ENCODE data around the gene C1QTNF5.
"Not testable (repeated sequence)": the region's sequence is repeated elsewhere in the genome, so short reads cannot be mapped to it uniquely, and the experiment has no call there.

The C1QTNF5 gene, protein sequence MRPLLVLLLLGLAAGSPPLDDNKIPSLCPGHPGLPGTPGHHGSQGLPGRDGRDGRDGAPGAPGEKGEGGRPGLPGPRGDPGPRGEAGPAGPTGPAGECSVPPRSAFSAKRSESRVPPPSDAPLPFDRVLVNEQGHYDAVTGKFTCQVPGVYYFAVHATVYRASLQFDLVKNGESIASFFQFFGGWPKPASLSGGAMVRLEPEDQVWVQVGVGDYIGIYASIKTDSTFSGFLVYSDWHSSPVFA

DNA sequence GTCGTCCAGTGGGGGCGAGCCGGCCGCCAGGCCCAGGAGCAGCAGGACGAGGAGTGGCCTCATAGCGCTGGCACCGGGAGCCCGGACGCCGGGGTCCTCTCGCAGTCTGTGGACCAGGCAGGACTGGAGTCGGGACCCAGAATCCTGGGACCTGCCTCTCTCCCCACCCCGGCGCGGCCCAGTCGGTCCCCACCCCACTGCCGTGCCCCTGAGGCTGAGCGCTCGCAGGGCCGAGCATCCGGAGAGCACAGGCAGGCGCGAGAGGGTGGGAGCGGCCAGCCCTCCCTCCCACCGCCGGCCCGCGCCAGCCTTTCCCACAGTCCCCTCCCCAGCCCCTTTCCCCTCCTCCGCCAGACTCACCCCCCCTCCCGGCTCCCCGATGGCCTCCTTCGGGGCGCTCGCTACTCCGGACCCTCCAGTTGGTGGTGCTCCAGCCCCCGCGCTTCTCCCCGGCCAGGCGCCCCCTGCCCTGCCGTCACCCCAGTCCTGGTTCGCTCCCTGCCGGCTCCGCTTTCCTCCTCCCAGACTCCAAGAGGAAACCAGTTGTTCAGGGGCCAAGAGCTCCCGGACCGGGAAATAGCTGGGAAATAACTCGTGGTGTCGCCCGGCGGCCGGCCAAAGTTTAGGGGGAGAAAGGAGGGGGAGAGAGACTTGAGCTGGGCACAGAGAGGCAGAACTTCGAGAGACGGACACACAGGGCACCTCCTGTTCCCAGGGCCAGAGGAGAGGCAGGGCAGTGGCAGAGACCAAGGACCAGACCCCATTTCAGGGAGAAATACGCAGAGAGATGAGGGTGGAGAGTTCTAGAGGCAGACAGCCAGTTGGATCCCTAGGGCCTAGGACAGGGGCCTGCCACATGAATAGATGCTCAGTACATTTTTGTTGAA, at the start of gene C1QTNF5:
TSS of gene C1QTNF5 (minus strand) at position 549 of the 887 bp plus-strand sequence. CDS start at position 63, 486 bp downstream.
- no peak for DNase-seq

DNA sequence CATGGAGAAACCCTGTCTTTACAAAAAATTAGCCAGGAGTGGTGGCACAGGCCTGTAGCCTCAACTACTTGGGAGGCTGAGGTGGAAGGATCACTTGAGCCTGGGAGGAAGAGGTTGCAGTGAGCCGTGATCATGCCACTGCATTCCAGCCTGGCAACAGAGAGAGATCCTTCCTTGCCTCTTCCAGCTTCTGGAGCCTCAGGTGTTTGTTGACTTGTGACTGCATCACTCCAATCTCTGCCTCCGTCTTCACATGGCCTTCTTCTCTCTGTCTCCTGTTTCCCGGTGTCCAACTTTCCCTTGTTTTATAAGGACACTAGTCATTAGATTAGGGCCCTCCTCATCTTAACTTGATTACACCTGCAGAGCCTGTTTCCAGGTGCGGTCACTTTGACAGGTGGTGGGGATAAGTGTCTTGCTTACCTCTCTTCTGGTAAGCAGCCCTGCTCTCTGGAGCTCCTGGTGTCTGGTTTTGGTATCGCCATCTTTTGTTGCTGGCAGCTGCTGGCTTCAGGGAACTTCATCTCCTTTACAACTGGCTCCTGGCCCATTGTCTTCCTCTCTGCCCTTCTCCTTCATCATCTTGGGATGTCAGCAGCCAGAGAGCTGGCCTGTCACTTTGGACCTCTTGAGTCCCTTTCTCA, 49.0 kb upstream of the C1QTNF5 start:
- no peak for DNase-seq

DNA sequence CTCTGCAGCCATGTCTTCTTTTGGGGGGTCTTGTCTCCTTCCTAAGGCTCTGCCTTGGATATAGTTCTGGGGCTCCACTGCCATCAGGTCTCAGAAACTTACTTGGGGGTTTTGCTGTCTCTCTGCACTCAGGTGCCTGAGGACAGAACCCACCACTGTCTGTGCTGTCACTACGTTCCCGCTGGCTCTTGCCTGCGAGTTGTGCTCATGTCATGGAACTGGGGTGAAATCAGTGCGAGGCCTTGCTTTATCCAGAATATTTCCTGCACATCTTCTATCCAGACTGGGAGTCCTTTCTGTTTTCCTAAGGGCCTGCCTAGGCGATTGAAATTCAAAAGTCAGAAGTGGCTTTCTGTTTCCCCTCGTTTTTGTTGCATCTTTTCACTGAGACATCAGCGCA, 47.4 kb upstream of the C1QTNF5 start:
- DNase-seq: no peak

DNA sequence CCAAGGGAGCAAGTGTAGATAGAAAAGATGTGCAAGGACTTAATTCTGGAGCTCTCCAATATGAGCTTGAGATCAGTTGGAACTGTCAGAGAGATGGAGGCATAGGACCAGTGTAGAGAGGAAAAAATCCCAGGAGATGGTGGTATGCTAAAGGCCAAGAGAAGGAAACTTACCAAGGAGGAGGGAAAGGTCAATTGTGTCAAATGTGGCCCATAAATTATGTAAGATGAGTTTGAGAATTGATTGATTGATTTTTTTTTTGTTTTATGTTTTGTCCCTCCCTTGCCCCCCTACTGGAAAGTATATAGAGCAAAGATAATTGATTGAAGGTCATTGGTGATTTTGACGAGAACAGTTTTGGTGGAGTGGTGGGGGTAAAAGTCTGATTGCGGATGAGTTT, 43.6 kb upstream of the C1QTNF5 start:
- DNase-seq: no peak

DNA sequence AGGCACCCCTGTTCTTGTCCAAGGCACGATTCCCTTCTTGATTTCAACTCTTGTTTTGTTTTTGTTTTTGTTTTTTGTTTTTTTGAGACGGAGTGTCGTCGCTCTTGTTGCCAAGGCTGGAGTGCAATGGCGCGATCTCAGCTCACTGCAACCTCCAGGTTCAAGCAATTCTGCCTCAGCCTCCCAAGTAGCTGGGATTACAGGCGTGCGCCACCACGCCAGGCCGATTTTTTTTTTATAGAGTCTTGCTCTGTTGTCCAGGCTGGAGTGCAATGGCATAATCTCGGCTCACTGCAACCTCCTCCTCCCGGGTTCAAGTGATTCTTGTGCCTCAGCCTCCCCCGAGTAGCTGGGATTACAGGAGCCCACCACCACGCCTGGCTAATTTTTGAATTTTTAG, 41.8 kb upstream of the C1QTNF5 start:
- not testable (repeated sequence) for DNase-seq

DNA sequence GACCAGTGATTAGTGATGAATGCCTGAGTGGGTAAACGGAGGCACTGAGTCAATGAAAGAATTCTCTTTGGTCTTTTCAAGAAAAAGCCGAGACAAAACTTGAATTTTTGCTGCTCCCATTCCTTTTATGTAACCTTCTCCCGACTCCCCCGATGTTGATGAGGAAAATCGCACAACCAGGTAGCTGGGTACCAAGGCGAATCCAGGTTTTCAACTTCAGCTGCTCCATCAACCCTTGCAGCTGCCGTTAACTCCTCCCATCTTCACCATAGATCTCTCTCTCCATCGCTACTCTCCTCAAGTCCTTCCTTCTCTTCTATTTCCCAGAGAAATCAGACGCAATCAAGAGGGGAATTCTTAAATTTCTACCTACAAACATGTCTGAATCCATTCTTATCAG, 41.4 kb upstream of the C1QTNF5 start:
- DNase-seq: no peak

DNA sequence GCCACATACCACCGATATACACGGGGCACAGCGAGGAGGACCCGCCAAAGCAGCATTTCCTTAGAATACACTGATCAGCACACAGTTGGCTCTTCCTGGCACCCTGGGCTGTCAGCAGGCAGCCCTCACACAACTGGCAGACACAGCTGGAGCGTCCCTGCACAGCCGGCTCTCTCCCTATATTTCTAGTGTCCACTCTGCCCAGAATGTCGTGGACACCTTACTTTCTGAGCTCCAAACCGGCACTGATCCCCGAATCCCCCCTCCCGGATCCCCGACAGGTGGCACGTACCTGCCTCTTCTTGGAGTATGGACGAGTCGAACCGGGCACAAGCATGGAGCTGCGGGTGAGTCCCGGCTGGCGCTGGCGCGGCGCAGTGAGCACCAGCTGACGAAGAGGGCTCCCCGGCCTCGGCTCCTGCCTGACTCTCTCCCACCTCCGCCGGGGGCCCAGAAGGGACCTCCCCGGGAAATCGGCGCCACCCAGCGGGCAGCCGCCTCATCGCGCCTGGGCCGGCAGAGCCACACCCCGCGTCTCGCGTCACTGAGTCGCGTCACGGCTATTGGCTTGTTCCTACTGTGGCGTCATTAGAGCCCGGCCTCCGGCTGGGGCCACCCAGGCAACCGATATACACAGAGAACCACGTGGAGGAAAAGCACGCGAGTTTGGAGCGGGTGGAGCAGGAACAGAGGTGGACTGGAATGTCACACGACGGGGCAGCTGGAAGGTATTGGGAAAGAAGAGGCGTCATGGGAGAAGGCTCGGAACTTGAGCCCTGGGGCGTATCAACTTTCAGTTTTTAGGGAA, 40.7 kb upstream of the C1QTNF5 start, which contains the start of gene USP2:
TSS of gene USP2 (minus strand) at position 510 of the 808 bp plus-strand sequence. CDS start 8,210 bp downstream, outside the sequence.
- peak; percentile 93 for DNase-seq

DNA sequence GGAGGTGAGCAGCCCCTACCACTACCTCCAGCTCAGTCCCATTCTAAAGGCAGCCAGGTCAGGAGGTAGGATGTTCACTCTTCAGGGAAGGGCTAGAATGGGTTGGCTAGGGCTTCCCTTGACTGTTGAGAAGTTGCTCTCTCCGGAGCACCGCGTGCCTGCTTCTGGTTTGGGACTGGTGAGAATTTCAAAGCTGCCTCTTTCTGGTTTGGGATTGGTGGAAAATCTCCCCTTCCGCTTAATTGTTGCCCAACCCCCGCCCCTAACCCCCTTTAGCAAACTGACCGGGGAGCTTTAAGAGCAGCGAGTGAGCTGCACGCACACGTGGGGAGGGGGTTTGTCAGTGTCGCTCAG, 40.1 kb upstream of the C1QTNF5 start:
- no peak for DNase-seq

DNA sequence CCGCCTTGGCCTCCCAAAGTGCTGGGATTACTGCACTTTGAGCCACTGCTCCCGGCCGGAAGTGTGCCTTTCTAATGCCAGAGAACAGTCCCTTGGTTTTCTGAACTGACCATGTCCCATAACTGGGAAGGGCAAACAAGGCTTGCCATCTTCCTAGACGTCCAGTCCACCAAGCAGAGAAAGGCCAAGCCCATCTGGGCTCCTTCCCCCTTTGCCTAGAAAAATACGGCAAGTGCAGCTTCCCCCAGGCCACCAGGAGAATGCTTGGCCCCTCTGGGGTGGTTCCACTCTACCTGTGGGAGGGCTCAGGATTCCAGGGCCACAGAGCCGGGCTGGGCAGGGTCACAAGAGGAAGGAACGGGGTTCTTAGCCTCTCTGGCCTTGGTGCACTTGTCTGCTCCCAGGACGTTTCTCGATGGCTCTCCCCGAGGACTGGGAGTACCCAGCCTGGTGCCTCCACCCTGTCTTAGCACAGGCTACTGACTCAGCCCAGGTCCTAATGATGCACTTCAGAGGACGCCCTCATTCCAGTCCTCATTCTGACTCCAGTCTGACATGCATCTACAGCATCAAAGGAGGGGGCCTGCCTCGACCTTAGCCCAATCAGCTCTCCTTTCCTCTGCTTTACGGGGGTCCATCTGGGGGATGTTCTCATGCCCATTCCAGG, 39.6 kb upstream of the C1QTNF5 start:
- no peak for DNase-seq

DNA sequence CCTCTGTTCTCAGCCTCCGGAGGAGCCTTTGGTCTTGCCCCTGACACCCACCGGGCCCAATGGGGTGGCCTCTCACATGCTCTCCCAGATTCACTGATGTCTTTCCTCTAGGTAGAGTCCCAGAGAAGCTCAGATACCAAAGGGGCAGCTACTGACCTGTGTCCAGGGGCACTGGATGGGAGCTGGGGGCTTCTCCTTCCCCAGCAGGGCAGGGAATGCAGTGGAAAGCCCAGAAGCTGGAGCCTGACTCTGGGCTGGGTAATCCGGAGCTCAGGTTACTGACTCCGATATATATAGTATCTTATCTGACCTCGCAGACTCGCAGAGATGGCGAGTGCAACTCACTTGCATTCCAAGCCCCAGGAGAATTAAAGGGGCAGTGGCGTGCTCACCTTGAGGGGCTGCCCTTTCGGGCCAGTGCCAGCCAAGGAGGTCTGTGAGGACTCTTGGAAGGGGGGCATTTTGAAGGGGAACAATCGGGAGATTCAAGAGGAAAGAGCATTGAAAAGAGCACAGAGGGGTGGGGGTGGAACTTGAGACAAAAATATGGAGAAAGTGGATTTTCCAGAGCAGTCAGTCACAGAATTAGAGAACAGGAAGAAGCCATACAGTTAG, 38.3 kb upstream of the C1QTNF5 start:
- DNase-seq: no peak

DNA sequence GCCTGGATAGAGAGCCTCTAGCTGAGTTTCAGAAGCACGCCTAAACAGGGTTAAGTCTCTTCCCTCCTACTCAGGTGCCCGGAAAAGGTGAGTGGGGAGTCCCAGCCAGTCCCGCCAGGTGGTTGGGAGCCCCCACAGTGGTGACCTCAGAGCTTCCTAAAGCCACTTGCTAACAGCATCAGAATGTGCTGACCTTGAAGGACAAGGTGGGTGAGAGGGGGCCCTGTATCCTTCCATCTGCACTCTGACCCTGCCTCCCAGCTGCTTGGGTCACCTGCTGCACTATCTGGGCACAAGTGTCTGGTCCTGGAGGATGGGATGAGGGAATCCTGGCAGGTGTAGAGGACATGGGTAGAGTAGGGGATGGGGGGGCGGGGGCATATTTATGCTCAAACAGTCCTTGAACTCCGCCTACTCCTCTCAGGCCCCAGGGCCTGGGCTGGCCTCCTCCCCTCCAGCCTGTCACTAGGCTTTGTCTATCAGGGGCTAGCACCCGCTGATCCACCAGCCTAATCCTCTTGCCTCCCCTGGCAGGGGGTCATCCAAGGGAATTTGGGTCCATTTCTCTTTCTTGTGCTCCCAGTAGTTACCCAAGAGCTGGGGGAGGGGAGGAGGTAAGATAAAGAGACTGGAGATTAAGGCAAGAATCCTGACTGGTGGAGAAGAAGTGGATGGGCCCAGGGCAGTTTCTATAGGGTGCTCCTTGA, 37.4 kb upstream of the C1QTNF5 start:
- DNase-seq: no peak

DNA sequence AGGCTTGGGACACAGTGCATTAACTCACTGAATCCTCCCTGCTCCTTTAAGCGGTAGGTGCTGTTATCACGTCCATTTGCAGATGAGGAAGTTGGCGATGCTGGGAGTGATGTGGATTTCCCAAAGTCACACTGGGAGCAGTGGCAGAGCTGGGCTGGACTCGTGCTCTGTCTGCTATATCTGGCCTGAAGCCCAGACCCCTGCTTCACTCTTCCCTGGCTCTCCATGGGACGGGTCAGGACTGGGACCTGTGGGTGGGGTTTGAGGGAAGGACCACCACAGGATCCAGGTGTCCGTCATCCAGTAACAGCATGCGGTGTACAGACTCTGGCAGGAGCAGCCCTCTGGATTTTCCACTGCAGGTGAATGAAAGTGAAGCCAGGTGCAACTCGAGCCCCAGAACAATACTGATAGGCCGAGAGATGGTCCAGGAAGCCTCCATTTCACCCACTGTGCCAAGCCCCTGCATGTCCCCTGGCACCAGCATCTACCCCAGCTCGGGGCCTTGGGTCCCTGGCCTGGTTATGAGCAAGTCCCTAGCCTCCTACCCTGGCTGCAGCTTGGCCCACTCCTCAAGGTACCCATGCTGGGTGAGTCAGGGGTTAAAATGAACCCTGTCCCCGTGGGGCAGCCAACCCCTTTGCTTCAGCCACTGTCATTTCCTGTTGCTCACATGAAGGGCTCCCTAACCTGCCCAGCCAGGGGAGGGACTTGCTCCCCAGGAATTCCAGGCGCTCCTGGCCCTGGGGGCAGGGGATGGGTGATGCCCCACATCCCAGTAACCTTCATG, 36.6 kb upstream of the C1QTNF5 start:
- DNase-seq: no peak

DNA sequence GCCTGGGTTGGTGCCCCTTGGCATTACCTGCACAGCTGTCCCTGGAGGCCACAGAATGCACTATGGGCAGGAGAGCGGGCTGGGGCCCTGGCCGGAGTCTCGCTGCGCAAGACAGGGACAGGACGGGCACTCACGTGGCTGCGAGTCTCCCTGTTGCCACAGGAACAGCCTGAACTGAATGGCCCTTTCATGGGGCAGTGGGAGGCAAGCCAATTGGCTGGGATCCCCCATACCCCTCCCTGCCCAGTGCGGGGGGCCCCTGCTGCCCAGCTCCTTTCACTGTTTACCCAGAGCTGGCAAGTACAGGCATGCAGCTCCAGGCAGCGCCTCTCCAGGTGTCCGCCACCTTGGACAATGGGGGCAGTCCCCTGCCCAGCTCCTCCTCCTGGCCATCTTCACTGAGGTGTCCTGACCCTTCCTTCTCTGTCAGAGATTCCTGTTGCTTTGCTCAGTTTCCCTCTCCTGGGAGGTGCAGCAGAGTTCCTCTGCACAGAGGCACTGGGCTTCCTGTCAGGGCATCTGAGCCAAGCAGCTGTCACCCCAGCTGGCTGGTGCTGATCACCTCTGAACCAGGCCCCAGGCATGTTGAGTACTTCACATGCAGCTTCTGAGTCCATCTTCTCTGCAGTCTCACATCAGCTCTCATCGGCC, 35.6 kb upstream of the C1QTNF5 start:
- no peak for DNase-seq

DNA sequence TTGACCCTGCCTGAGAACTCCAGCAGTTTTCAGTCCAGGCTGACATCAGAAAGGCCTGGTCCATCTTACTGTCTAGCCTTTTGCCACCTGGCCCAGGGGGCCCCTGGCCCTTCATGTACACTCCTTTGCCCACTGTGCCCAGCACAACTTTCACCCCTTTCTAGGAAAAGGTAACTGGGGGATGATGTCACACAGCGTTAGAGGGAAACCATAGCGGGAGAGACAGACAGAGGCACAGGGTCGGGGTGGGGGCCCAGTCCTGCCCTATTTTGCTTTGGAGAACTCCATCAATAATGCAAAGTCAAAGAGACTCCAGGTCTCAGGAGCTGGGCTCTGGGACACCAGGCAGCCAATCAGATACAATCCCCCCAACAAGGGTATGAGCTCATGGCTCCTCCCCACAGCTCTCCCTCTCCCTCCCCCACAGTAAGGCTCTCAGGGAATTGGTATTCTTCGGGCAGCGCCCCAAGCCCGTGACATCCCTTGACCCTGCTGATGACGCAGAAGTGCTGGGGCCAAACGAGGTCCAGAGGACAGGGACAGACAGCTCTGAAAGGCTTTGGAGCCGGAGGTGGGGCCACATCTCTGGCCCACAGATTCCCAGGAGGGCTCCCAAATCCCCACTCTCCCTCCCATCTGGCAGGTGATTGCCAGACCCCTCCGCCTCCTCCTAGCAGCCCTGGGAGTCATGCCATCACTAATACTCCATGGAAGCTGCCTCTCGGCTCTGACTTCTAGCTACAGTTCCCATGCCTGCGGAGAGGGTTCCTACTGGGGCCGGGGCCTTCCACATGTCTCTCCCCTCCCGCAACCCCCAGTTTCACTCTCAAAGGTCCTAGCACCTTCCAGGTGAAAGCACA, 34.9 kb upstream of the C1QTNF5 start:
- DNase-seq: no peak

DNA sequence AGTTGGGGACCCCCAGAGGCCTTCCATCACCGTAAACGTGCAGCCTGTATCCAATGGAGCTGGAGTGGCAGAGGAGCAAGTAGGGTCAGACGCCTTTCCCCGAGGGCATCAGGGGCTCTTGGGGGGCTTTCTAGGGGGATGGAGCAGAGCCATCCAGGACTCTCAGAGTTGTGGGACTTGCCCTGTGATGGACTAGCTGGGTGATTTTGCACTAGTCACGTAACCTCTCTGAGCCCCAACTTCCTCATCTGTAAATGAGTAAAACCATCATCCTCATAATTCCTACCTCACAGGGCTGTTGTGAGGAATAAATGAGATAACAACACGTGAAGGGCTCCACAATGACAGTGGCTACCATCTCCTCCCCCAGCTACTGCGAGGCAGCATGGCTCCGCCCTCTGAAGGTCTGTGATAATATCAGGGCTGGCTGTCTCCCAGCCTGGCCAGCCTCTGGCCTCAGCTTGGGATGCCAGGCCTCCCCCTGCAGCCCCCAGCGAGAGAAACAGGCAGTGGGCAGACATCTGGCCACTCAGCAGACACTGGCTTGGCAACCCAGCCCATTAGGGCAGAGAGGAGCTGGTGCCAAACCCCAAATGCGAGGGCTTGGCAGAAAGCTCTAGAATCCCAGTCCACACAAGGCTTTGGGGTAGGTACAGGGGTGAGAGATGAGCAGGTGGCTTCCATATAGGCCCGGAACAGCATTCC, 34.1 kb upstream of the C1QTNF5 start:
- no peak for DNase-seq

DNA sequence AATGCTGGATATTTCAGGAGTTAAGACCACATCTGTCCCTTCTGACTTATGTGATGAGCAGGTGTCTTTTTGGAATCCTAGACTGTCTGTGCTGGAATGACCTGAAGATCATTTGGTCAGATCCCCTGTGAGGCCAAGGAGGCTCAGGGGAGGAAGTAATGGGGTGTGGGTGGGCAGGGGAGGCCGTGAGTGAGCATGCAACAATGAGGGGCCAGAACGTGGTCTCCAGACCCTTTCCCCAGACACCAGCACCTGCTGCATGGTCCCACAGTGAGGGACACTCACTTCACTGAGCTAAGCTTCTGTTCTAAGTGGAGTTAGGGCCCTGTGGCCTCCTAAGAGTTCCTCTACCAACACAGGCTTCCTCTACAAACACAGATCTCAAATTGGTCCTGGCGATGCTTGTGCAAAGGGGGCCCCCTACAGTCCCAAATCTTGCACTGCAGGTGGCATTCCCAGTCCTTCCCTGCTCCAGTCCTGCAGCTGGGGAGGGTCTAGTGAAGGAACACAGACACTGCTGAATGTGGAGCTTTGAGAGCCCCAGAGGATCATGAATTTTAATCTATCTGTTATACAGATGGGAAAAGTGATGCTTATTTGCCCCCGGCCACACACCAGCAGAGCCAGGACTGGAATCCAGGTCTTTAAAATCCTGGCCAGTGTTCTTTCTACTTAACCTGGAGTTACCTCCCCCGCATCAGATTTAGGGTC, 33.4 kb upstream of the C1QTNF5 start:
- DNase-seq: no peak
